OCI-LY3 (cell line): ENCODE data around the gene ESPNL.
A peak's percentile ranks its signal among the peaks of the same experiment; 100 is the strongest.

Experiments
- H2AFZ ChIP-seq: fragments of 200-600, 300-600 bp; shearing (Covaris generic); 2 replicates; pipeline ENCODE4 v1.6.0; 2014; ENCODE audit warnings: antibody characterized with exemption, low read depth, low read length
- H3K27ac ChIP-seq: fragments of 200-600, 300-600 bp; sonication (generic); 2 replicates; pipeline ENCODE4 v1.5.1; 2014; ENCODE audit warnings: mild to moderate bottlenecking, low read length, moderate library complexity, mixed read lengths
- H3K27me3 ChIP-seq: fragments of 200-600, 300-600 bp; sonication (generic); 2 replicates; pipeline ENCODE4 v1.6.1; 2014; ENCODE audit warnings: low read depth, low read length, mixed read lengths
- H3K36me3 ChIP-seq: fragments of 200-600, 300-600 bp; sonication (generic); replicated peaks from 2 replicates; pipeline ENCODE3; 2014; ENCODE audit warnings: low read depth, low read length, mixed read lengths
- H3K4me1 ChIP-seq: fragments of 300-600, 200-600 bp; sonication (generic); 2 replicates; pipeline ENCODE4 v1.6.1; 2014; ENCODE audit warnings: low read length, mixed read lengths
- H3K4me2 ChIP-seq: fragments of 200-600, 300-600 bp; sonication (generic); 2 replicates; pipeline ENCODE4 v1.6.1; 2014; ENCODE audit warnings: low read length, mixed read lengths
- H3K4me3 ChIP-seq: fragments of 300-600, 200-600 bp; sonication (generic); 2 replicates; pipeline ENCODE4 v1.5.1; 2014; ENCODE audit warnings: antibody characterized with exemption, mild to moderate bottlenecking, low read length, moderate library complexity
- H3K79me2 ChIP-seq: fragments of 300-600, 200-600 bp; shearing (Covaris generic); 2 replicates; pipeline ENCODE4 v1.6.1; 2014; ENCODE audit warnings: mild to moderate bottlenecking, low read length, mixed read lengths
- H3K9ac ChIP-seq: fragments of 300-600, 200-600 bp; shearing (Covaris generic); 2 replicates; pipeline ENCODE4 v1.6.0; 2014; ENCODE audit warnings: mild to moderate bottlenecking, low read length, moderate library complexity
- H3K9me3 ChIP-seq: fragments of 200-600, 300-600 bp; shearing (Covaris generic); 2 replicates; pipeline ENCODE4 v1.6.1; 2014; ENCODE audit warnings: low read length, mixed read lengths; ENCODE audit not compliant: insufficient read depth
- H4K20me1 ChIP-seq: fragments of 200-600, 300-600 bp; sonication (generic); 2 replicates; pipeline ENCODE4 v1.6.1; 2016; ENCODE audit warnings: low read length, mixed read lengths; ENCODE audit not compliant: insufficient read depth
- CTCF ChIP-seq: fragments of 200-600, 300-600 bp; sonication (generic); IDR thresholded peaks from 2 replicates; pipeline ENCODE4 v1.5.1; 2014; ENCODE audit warnings: antibody characterized with exemption, low read length, low read depth
- EZH2phosphoT487 ChIP-seq: fragments of 200-600 bp; shearing (Covaris generic); IDR thresholded peaks from 2 replicates; pipeline ENCODE4 v1.6.1; 2018; ENCODE audit warnings: antibody characterized with exemption, mixed run types, low read depth

The ESPNL gene

GRCh38 chr2:238096311-238097011, 3.7 kb upstream of the ESPNL start:
- Histone ChIP-seq H3K9ac (no peak overlapping the region), H3K4me2 (no peak overlapping the region), H3K4me3 (no peak overlapping the region), H3K27ac (no peak overlapping the region), H2AFZ (no peak overlapping the region), H3K4me1 (peaks cover 12% of the 10 kb centered on the region), H3K9me3 (no peaks in the 10 kb centered on the region), H3K27me3 (no peaks in the 10 kb centered on the region), H3K36me3 (no peaks in the 10 kb centered on the region), H4K20me1 (no peaks in the 10 kb centered on the region), H3K79me2 (no peaks in the 10 kb centered on the region)
- TF ChIP-seq EZH2phosphoT487 = no peak
- TF ChIP-seq CTCF = no peak

DNA sequence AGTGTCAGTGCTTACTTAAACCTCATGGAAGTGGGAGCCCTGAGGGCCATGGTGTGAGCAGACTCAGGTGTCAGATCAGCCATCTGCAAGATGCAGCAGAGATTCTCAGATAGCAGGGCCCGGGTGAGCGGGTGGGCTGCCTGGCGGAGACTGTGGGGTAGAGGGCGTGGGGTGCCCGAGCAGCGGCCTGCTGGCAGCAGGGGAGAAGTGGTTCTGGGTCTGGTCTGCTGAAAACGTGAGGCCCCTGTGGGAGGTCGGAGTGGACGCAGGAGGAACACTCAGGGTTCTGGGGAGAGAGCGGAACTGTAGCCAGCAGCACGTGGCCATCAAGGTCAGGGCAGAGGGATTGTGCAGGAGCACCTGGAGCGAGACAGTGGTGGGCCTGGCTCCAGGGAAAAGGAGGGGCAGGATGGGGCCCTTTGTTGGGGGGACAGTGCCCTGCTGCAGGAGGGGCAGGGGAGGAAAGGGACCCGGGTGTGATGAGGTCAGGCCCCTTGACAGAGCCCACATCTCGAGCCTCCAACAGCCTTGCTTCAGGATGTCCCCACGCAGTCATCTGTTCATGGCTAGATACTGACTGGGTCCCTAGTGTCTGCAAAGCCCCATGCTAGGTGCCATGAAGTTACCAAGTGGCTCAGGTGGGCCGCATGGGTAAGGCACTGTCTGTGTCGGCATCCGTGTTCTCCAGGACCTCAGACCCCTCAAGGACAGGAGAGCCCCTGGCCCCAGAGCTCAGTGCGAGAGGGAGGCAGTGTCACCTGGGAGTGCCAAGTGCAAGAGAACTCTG, 2.7 kb upstream of the ESPNL start:
- no peak overlapping the region for H3K4me2 ChIP-seq
- H3K9ac ChIP-seq = no peak overlapping the region
- H2AFZ ChIP-seq = no peak overlapping the region
- TF ChIP-seq CTCF (no peak), EZH2phosphoT487 (no peak)
- H3K9me3 ChIP-seq = no peaks in the 10 kb centered on the region
- no peaks in the 10 kb centered on the region for H4K20me1 ChIP-seq
- no peak overlapping the region for H3K4me3 ChIP-seq
- no peaks in the 10 kb centered on the region for H3K27me3 ChIP-seq
- peaks cover 12% of the 10 kb centered on the region for H3K4me1 ChIP-seq
- no peaks in the 10 kb centered on the region for H3K36me3 ChIP-seq
- H3K27ac ChIP-seq = no peak overlapping the region
- H3K79me2 ChIP-seq = no peaks in the 10 kb centered on the region

DNA sequence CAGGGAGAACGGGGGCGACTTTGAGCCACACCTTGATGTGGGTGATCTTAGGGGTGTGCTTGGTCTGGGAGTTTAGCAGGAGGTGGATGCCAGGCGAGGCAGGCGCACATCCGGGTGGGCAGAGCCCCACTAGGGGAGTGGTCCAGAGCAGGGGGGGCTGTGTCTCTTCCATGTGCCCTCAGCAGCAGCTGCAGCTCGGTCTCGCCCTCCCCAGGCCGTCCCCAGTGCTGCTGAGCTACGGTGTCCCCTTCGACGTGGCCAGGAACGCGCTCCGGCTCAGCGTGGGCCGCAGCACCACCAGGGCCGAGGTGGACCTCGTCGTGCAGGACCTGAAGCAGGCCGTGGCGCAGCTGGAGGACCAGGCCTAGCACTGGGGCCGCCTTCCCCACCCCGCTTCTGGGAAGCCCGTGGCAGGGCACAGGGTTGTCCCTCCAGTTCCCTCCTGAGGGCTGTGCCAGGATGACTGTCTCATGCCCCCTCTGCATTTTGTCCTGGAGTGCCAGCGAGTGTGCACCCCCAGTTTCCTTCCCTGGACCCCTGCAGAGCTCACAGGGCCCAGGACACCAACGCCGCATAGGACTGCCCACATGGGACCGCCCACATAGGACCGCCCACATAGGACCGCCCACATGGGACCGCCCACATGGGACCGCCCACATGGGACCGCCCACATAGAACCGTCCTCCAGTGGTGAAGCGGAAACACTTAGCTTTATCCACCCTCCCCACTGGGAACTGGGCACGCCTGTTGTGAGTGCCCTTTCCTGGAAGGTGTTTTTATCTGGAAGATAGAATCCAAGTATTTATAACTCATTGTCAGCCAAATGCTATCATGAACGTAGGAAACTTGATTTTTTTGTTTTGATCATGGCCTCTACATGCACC, 1.9 kb upstream of the ESPNL start:
- Histone ChIP-seq H3K9me3 (no peaks in the 10 kb centered on the region), H3K4me3 (peak overlapping the region; percentile 52), H3K27ac (no peak overlapping the region), H3K36me3 (no peaks in the 10 kb centered on the region), H3K27me3 (no peaks in the 10 kb centered on the region), H3K4me2 (peak overlapping the region; percentile 62), H3K9ac (peak overlapping the region; percentile 9; the same call in 1 of the 2 replicates), H3K4me1 (peaks cover 12% of the 10 kb centered on the region), H4K20me1 (no peaks in the 10 kb centered on the region), H3K79me2 (no peaks in the 10 kb centered on the region), H2AFZ (no peak overlapping the region)
- TF ChIP-seq EZH2phosphoT487 (no peak), CTCF (no peak)
